Breast epithelium (tissue), 4 donors: Measurements from ENCODE around the gene BACE2. TPM values are rescaled to one million over a fixed set of nuclear protein-coding genes. Genes with fewer than 3 reads are reported as not detected.

Source experiments
- DNase-seq, 2 donors: peaks; one replicate each; pipeline ENCODE4 v3.0.0-alpha.2; 2019; ENCODE audit warnings: low spot score in 2 of 2
- H3K27ac ChIP-seq, 2 donors: fragments of 200-600 bp; sonication (generic) in 1 of 2; one replicate each; pipeline ENCODE4 v1.5.1; 2016 to 2019; ENCODE audit warnings: mild to moderate bottlenecking in 1 of 2
- H3K27me3 ChIP-seq, 2 donors: fragments of 200-600 bp; sonication (generic) in 1 of 2; one replicate each; pipeline versions ENCODE4 v1.5.1 to v1.6.0; 2017 to 2019; ENCODE audit warnings: control low read depth in 1 of 2, mild to moderate bottlenecking in 1 of 2
- H3K36me3 ChIP-seq: fragments of 200-600 bp; one replicate; pipeline ENCODE4 v1.5.1; 2019
- H3K4me1 ChIP-seq, 2 donors: fragments of 200-600 bp; sonication (generic); one replicate each; pipeline ENCODE4 v1.5.1; 2016 to 2019; ENCODE audit warnings: control low read depth in 1 of 2
- H3K4me3 ChIP-seq, 3 donors: fragments of 200-600 bp; sonication (generic); 1 replicate in 2 of 3; 2 replicates in 1 of 3; pipeline ENCODE4 v1.5.1; 2016 to 2019; ENCODE audit warnings: mild to moderate bottlenecking in 3 of 3, moderate library complexity in 2 of 3
- H3K9me3 ChIP-seq, 2 donors: fragments of 200-600 bp; sonication (generic) in 1 of 2; one replicate each; pipeline ENCODE4 v1.5.1; 2016 to 2019; ENCODE audit warnings: control low read depth in 1 of 2
- POLR2A ChIP-seq: fragments of 450-650 bp; IDR thresholded peaks from one replicate; pipeline ENCODE4 v1.6.1; 2016; ENCODE audit warnings: antibody characterized with exemption, mild to moderate bottlenecking, moderate library complexity
- POLR2AphosphoS5 ChIP-seq, 3 donors: sonication (generic); formaldehyde crosslinking; IDR thresholded peaks; one replicate each; pipeline ENCODE4 v1.6.1; 2017; ENCODE audit warnings: antibody characterized with exemption in 3 of 3
- intact Hi-C: fragments of 100-400 bp; cut with DNase I; formaldehyde crosslinking; loops from one replicate; pipeline ENCODE4 v1.15.1; 2023; ENCODE audit warnings: low total_unique reads
- total RNA-seq, 3 donors: library from RNA; depleted of rRNA; stranded (reverse); fragments of >200 nt; gene quantifications; one replicate each; pipeline ENCODE4 v1.1.0, GENCODE V29; 2016
- TF ChIP-seq, protein P1 (sequence below), 3 donors: fragments of 450-650 bp; IDR thresholded peaks; one replicate each; pipeline ENCODE4 v1.5.1; 2016 to 2017; ENCODE audit warnings: antibody characterized with exemption in 3 of 3, mild to moderate bottlenecking in 3 of 3, moderate library complexity in 3 of 3

BACE2 gene
- total RNA-seq, 3 donors from 2014 or later, result 26.9 to 94.4 (median 67.5) TPM

DNA sequence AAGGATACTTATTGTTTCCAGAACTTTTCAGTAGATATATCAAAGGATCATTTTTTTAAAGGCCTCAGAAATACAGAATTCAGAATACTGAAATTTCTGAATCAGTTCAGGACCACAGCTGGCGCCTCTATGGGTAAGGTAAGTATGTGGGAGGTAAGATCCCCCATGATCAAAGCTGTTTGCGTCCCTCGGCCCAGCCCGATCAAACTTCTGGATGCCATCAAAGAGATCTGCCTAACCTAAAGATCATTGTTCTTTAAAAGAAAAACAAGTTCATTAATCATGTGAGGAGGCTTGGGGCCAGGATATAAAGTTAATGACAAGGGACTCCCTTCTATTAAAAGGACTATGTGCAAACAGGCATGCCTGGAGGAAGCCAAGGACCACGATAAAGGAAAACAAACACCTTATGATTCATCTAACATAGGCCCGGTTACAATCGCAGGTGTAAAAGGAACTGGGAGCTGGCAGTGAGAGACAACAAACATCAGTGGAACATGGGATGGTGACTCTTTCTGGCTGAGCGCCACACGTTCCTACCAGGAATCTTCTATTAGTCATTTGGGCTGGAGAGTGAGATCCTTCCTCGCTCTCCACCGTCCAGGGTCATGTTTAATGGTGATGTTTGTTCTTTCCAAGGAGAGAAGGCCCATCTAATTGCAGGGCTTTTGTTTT lies 2.8 kb upstream of the BACE2 start:
- DNase-seq, result peak; percentile 80 to 87
- H3K36me3 ChIP-seq, result no peaks in the 10 kb centered on the region
- peak overlapping the region; percentile 87 to 92 for H3K27ac ChIP-seq
- peak in 2 of 3 donors; percentile 20 to 50 for TF ChIP-seq POLR2AphosphoS5 (IDR thresholded peaks at IDR 0.05)
- TF ChIP-seq, protein P1, sequence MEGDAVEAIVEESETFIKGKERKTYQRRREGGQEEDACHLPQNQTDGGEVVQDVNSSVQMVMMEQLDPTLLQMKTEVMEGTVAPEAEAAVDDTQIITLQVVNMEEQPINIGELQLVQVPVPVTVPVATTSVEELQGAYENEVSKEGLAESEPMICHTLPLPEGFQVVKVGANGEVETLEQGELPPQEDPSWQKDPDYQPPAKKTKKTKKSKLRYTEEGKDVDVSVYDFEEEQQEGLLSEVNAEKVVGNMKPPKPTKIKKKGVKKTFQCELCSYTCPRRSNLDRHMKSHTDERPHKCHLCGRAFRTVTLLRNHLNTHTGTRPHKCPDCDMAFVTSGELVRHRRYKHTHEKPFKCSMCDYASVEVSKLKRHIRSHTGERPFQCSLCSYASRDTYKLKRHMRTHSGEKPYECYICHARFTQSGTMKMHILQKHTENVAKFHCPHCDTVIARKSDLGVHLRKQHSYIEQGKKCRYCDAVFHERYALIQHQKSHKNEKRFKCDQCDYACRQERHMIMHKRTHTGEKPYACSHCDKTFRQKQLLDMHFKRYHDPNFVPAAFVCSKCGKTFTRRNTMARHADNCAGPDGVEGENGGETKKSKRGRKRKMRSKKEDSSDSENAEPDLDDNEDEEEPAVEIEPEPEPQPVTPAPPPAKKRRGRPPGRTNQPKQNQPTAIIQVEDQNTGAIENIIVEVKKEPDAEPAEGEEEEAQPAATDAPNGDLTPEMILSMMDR (IDR thresholded peaks at IDR 0.05), result no peak
- no peaks in the 10 kb centered on the region for H3K27me3 ChIP-seq
- H3K4me1 ChIP-seq, result no peaks in the 10 kb centered on the region
- no peaks in the 10 kb centered on the region for H3K9me3 ChIP-seq
- intact Hi-C loops, result no loop called here
- no peak overlapping the region for H3K4me3 ChIP-seq

- intact Hi-C loops, result no loop called here
- Histone ChIP-seq H3K9me3 (no peaks in the 10 kb centered on the region), H3K4me3 (peak overlapping the region; percentile 75 to 82 (median 78)), H3K36me3 (no peaks in the 10 kb centered on the region), H3K27ac (peak overlapping the region; percentile 92 to 98), H3K27me3 (no peaks in the 10 kb centered on the region), H3K4me1 (no peaks in the 10 kb centered on the region)
- TF ChIP-seq POLR2A (no peak), POLR2AphosphoS5 (IDR thresholded peaks at IDR 0.05) (no peak)
- TF ChIP-seq, protein P1 (IDR thresholded peaks at IDR 0.05), result no peak
- peak in 1 of 2 donors; percentile 46 for DNase-seq
Observed at GRCh38 chr21:41166884-41167283, 1.1 kb upstream of the BACE2 start.

GRCh38 chr21:41168391-41169257 lies 664 bp downstream of the BACE2 start:
- TF ChIP-seq, protein P1 (IDR thresholded peaks at IDR 0.05), result no peak
- no peak for TF ChIP-seq POLR2AphosphoS5 (IDR thresholded peaks at IDR 0.05)
- no peak for TF ChIP-seq POLR2A
- DNase-seq, result peak; percentile 63 to 70
- Histone ChIP-seq H3K27me3 (no peaks in the 10 kb centered on the region), H3K9me3 (no peaks in the 10 kb centered on the region), H3K4me3 (peak overlapping the region; percentile 75 to 82 (median 78)), H3K27ac (peak overlapping the region; percentile 92 to 98), H3K36me3 (no peaks in the 10 kb centered on the region), H3K4me1 (no peaks in the 10 kb centered on the region)
- intact Hi-C loops, result no loop called here

GRCh38 chr21:41169258-41169576 lies 1.3 kb downstream of the BACE2 start:
- DNase-seq, result no peak
- Histone ChIP-seq H3K4me1 (no peaks in the 10 kb centered on the region), H3K36me3 (no peaks in the 10 kb centered on the region), H3K27ac (peak overlapping the region; percentile 92 to 98), H3K9me3 (no peaks in the 10 kb centered on the region), H3K4me3 (peak overlapping the region; percentile 75 to 82 (median 78)), H3K27me3 (no peaks in the 10 kb centered on the region)
- intact Hi-C loops, result no loop called here
- TF ChIP-seq POLR2AphosphoS5 (IDR thresholded peaks at IDR 0.05) (no peak), POLR2A (no peak)
- TF ChIP-seq, protein P1 (IDR thresholded peaks at IDR 0.05), result no peak

DNA sequence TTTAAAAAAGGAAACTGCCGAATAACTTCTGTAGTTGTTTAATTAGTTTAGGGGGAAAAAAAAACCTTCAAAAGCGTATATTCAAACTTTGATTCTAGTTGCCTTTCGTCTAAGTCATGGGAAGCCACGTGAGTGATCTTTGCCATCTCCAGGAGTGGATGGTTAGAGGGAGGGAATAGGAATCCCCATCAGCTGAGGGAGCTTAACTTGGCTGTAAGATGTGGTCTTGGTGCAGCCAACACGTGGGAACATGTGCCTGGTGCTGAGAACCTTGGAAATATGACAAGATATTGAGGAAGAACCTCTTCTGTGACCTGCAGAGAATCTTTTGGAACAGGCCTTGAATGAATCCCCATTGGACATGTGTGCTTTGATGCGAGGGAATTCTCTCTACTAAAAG lies 1.7 kb downstream of the BACE2 start:
- no peak for TF ChIP-seq POLR2AphosphoS5 (IDR thresholded peaks at IDR 0.05)
- TF ChIP-seq, protein P1 (IDR thresholded peaks at IDR 0.05), result no peak
- TF ChIP-seq POLR2A, result no peak
- Histone ChIP-seq H3K27ac (peak overlapping the region; percentile 14 to 92), H3K36me3 (no peaks in the 10 kb centered on the region), H3K4me3 (peak overlapping the region in 1 of 3 donors; percentile 82), H3K27me3 (no peaks in the 10 kb centered on the region), H3K9me3 (no peaks in the 10 kb centered on the region), H3K4me1 (no peaks in the 10 kb centered on the region)
- no peak for DNase-seq
- intact Hi-C loops, result no loop called here
